Endothelial cell of umbilical vein (primary cell): ENCODE data around the gene MTMR3. TPM values are rescaled to one million over a fixed set of nuclear protein-coding genes. Genes with fewer than 3 reads are reported as not detected.

Experiments used
- BruUV-seq: library from RNA; stranded (reverse); fragments of 400-500 nt; replicated peaks from 2 replicates; lab custom pipeline; 2021; lab: Mats Ljungman, UMichigan
- CTCF ChIA-PET: fragments of 300-600, 350-600 bp; sonication (Branson Sonifier 250); formaldehyde crosslinking; loops from one replicate; lab custom pipeline; 2021; ENCODE audit warnings: antibody characterized with exemption, inconsistent platforms; lab: Charles Lee
- POLR2A ChIA-PET: fragments of 300-600, 350-600 bp; sonication (Branson Sonifier 250); formaldehyde crosslinking; loops from one replicate; lab custom pipeline; 2021; ENCODE audit warnings: antibody characterized with exemption, inconsistent platforms; lab: Charles Lee
- DNase-seq: peaks from one replicate; pipeline ENCODE4 v3.0.0-alpha.2; 2011; ENCODE audit warnings: low read depth, low spot score
- FAIRE-seq: peaks from 2 replicates; lab custom pipeline; 2011; peaks lifted over from hg19 to GRCh38; lab: Jason Lieb, UNC
- H2AFZ ChIP-seq: 2 replicates; pipeline ENCODE4 v1.6.0; 2012; ENCODE audit warnings: low read depth, low read length, control low read depth, inconsistent platforms
- H3K27ac ChIP-seq: 2 replicates; pipeline ENCODE4 v1.5.1; 2011; ENCODE audit warnings: low read depth, mild to moderate bottlenecking, control low read depth, low read length, moderate library complexity; ENCODE audit not compliant: insufficient read depth
- H3K27me3 ChIP-seq, 2 experiments: 2 replicates each; pipeline versions ENCODE4 v1.6.0 to v1.6.1; 2011; ENCODE audit warnings: low read length in 2 of 2, mixed read lengths in 1 of 2; ENCODE audit not compliant: control insufficient read depth in 2 of 2, insufficient read depth in 2 of 2
- H3K36me3 ChIP-seq, 2 experiments: 2 replicates in 1 of 2; 3 replicates in 1 of 2; pipeline ENCODE4 v1.5.1; 2011; ENCODE audit warnings: low read length in 2 of 2, mild to moderate bottlenecking in 1 of 2, moderate library complexity in 1 of 2; ENCODE audit not compliant: control insufficient read depth in 2 of 2, insufficient read depth in 2 of 2; ENCODE audit errors: extremely low read depth in 1 of 2
- H3K4me1 ChIP-seq: 3 replicates; pipeline ENCODE4 v1.5.1; 2011; ENCODE audit warnings: mild to moderate bottlenecking, low read length; ENCODE audit not compliant: control insufficient read depth, insufficient read depth; ENCODE audit errors: extremely low read depth
- H3K4me2 ChIP-seq: 2 replicates; pipeline ENCODE4 v1.6.1; 2011; ENCODE audit warnings: low read length, control low read depth, mixed read lengths; ENCODE audit not compliant: insufficient read depth
- H3K4me3 ChIP-seq, 3 experiments: fragments of 200-600 bp in 1 of 3; sonication (generic), shearing (Covaris generic) in 1 of 3; replicated peaks in 1 of 3; 2 replicates each; pipeline ENCODE4 v1.5.1; 2011 to 2016; ENCODE audit warnings: control low read depth in 3 of 3, low read length in 3 of 3, mild to moderate bottlenecking in 2 of 3, inconsistent platforms in 1 of 3, low read depth in 1 of 3, moderate library complexity in 1 of 3; ENCODE audit not compliant: insufficient read depth in 1 of 3
- H3K79me2 ChIP-seq: 2 replicates; pipeline ENCODE4 v1.6.0; 2012; ENCODE audit warnings: low read length, inconsistent platforms; ENCODE audit not compliant: control insufficient read depth, insufficient read depth
- H3K9ac ChIP-seq: replicated peaks from 2 replicates; pipeline ENCODE3; 2011; ENCODE audit warnings: low read length, control low read depth; ENCODE audit not compliant: insufficient read depth; ENCODE audit errors: extremely low read depth
- H3K9me1 ChIP-seq: replicated peaks from 3 replicates; pipeline ENCODE4 v1.6.0; 2011; ENCODE audit warnings: mild to moderate bottlenecking, low read length; ENCODE audit not compliant: control insufficient read depth, insufficient read depth; ENCODE audit errors: extremely low read depth
- H3K9me3 ChIP-seq: replicated peaks from 2 replicates; pipeline ENCODE4 v1.5.1; 2012; ENCODE audit warnings: low read length, inconsistent platforms; ENCODE audit not compliant: control insufficient read depth, insufficient read depth
- H4K20me1 ChIP-seq: replicated peaks from 2 replicates; pipeline ENCODE3; 2011; ENCODE audit warnings: mild to moderate bottlenecking, low read length; ENCODE audit not compliant: control insufficient read depth, insufficient read depth; ENCODE audit errors: extremely low read depth
- EZH2 ChIP-seq: IDR thresholded peaks from 2 replicates; pipeline ENCODE4 v1.6.1; 2012; ENCODE audit warnings: borderline replicate concordance, low read depth, mild to moderate bottlenecking, moderate library complexity, low read length, inconsistent platforms; ENCODE audit not compliant: severe bottlenecking
- FOS ChIP-seq: IDR thresholded peaks from 2 replicates; pipeline ENCODE4 v1.6.1; 2011; ENCODE audit warnings: mild to moderate bottlenecking, low read length, moderate library complexity, borderline replicate concordance; ENCODE audit not compliant: insufficient read depth
- GATA2 ChIP-seq: IDR thresholded peaks from 2 replicates; pipeline ENCODE4 v1.7.0; 2011; ENCODE audit warnings: low read depth, mild to moderate bottlenecking, moderate library complexity, mixed read lengths, low read length; ENCODE audit not compliant: insufficient read length, insufficient read depth
- JUN ChIP-seq: IDR thresholded peaks from 2 replicates; pipeline ENCODE4 v1.6.1; 2011; ENCODE audit warnings: borderline replicate concordance, low read depth; ENCODE audit not compliant: insufficient read length, insufficient read depth
- MAX ChIP-seq: IDR thresholded peaks from 2 replicates; pipeline ENCODE4 v1.6.1; 2011; ENCODE audit not compliant: insufficient read depth, insufficient read length
- MYC ChIP-seq: IDR thresholded peaks from one replicate; pipeline ENCODE4 v1.6.1; 2011; ENCODE audit warnings: mild to moderate bottlenecking, low read depth, low read length
- POLR2A ChIP-seq: IDR thresholded peaks from 2 replicates; pipeline ENCODE4 v1.6.1; 2012; ENCODE audit warnings: low read depth, mild to moderate bottlenecking, control low read depth, low read length
- POLR2AphosphoS5 ChIP-seq: IDR thresholded peaks from 2 replicates; pipeline ENCODE4 v1.6.1; 2012; ENCODE audit warnings: low read depth, mild to moderate bottlenecking, control low read depth, low read length, moderate library complexity; ENCODE audit not compliant: insufficient read depth
- dilution Hi-C: fragments of 300-500 bp; cut with MboI; formaldehyde crosslinking; loops from one replicate; pipeline ENCODE4 v1.15.0; 2019; ENCODE audit warnings: low sequenced_read_pairs; ENCODE audit not compliant: extremely low pct_ligation_motif_present
- intact Hi-C: fragments of 100-400 bp; cut with micrococcal nuclease; formaldehyde crosslinking; loops from one replicate; pipeline ENCODE4 v1.10.0; 2022
- polyA plus RNA-seq, 4 experiments: library from polyadenylated mRNA; depleted of rRNA in 3 of 4; stranded (reverse) in 3 of 4; unstranded in 1 of 4; fragments of >200 nt; gene quantifications; 2 replicates each; pipeline versions ENCODE4 v1.2.1 to v1.2.3, GENCODE V29; 2011 to 2012; ENCODE audit warnings: missing spikeins in 1 of 4
- total RNA-seq: library from RNA; stranded (reverse); gene quantifications from 2 replicates; pipeline ENCODE4 v1.2.3, GENCODE V29; 2021
- TF ChIP-seq, protein P1 (sequence below), 2 donors: IDR thresholded peaks; 1 replicate in 1 of 2; 2 replicates in 1 of 2; pipeline ENCODE4 v1.5.1; 2011; ENCODE audit warnings: low read length in 2 of 2, mild to moderate bottlenecking in 2 of 2, moderate library complexity in 2 of 2, control low read depth in 1 of 2, inconsistent platforms in 1 of 2, low read depth in 1 of 2; ENCODE audit not compliant: insufficient read depth in 1 of 2; ENCODE audit errors: extremely low read depth in 1 of 2

MTMR3 gene
- total and polyA plus RNA-seq, 2 donors (not counting 3 experiments of a cell fraction or from before 2014, with no cell fraction given), result 30.1 to 36.5 TPM

DNA sequence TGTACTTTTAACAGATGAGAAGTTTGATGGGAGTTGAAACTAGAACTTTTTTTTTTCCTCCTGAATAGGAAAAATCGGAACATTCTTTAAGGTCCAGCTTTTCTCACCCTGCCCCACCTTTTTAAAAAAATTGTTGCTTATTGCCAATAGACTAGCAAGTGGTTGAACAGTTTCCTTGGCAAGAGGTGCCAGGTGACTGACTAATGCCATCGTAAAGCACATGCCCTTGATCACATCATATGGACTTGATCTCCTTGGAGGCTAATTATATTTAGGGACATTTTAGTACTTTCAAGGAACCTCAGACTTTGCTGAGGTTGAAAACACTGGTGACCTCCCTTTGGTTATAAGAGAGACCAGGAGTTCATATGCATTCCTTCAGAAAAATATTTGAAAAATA, 57.6 kb downstream of the MTMR3 start:
- no peaks in the 10 kb centered on the region for H3K36me3 ChIP-seq
- ChIA-PET POLR2A (no interaction called here), CTCF (no interaction called here)
- no peak overlapping the region for H3K27ac ChIP-seq
- no peak overlapping the region for H3K9ac ChIP-seq
- intact Hi-C loops, result no loop called here
- H2AFZ ChIP-seq, result no peak overlapping the region
- peaks cover 3% of the 10 kb centered on the region for H3K4me1 ChIP-seq
- BruUV-seq, result no TSS peak
- no peak for FAIRE-seq
- H3K27me3 ChIP-seq, result no peaks in the 10 kb centered on the region
- H3K9me3 ChIP-seq, result no peaks in the 10 kb centered on the region
- TF ChIP-seq POLR2A (no peak), POLR2AphosphoS5 (no peak), FOS (no peak), GATA2 (no peak), JUN (no peak), MAX (no peak), MYC (no peak), EZH2 (no peak)
- TF ChIP-seq, protein P1, sequence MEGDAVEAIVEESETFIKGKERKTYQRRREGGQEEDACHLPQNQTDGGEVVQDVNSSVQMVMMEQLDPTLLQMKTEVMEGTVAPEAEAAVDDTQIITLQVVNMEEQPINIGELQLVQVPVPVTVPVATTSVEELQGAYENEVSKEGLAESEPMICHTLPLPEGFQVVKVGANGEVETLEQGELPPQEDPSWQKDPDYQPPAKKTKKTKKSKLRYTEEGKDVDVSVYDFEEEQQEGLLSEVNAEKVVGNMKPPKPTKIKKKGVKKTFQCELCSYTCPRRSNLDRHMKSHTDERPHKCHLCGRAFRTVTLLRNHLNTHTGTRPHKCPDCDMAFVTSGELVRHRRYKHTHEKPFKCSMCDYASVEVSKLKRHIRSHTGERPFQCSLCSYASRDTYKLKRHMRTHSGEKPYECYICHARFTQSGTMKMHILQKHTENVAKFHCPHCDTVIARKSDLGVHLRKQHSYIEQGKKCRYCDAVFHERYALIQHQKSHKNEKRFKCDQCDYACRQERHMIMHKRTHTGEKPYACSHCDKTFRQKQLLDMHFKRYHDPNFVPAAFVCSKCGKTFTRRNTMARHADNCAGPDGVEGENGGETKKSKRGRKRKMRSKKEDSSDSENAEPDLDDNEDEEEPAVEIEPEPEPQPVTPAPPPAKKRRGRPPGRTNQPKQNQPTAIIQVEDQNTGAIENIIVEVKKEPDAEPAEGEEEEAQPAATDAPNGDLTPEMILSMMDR (IDR thresholded peaks at IDR 0.05; ENCODE audit: extremely low read depth in 1 of 2, insufficient read depth in 1 of 2, low read depth in 1 of 2, low read length in 2 of 2), result no peak
- no peak for DNase-seq
- no peak overlapping the region for H3K4me3 ChIP-seq
- H3K4me2 ChIP-seq, result no peak overlapping the region
- H3K9me1 ChIP-seq, result no peaks in the 10 kb centered on the region
- peaks cover 20% of the 10 kb centered on the region for H3K79me2 ChIP-seq
- peaks cover 8% of the 10 kb centered on the region for H4K20me1 ChIP-seq
- dilution Hi-C loops, result no loop called here
